ENCODE measurements around the gene NATD1.
A peak's percentile ranks its signal among the peaks of the same experiment; 100 is the strongest.

NATD1 gene

DNA sequence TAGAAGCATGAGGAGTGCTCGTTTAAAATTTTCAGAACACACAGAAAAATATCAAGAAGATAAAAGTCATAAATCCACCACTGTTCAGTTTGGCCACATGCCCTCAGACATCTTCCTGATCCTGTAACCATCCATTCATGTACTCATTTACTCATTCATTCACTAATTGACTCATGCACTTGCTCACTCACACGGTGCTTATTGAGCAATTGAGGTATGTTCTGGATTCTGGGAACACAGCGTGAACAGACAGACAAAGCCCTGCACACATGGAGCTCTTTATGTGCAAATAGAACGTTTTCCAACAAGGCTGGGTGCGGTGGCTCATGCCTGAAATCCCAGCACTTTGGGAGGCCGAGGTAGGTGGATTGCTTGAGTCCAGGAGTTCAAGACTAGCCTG lies 10.2 kb upstream of the NATD1 start:
- TF ChIP-seq, protein P1, sequence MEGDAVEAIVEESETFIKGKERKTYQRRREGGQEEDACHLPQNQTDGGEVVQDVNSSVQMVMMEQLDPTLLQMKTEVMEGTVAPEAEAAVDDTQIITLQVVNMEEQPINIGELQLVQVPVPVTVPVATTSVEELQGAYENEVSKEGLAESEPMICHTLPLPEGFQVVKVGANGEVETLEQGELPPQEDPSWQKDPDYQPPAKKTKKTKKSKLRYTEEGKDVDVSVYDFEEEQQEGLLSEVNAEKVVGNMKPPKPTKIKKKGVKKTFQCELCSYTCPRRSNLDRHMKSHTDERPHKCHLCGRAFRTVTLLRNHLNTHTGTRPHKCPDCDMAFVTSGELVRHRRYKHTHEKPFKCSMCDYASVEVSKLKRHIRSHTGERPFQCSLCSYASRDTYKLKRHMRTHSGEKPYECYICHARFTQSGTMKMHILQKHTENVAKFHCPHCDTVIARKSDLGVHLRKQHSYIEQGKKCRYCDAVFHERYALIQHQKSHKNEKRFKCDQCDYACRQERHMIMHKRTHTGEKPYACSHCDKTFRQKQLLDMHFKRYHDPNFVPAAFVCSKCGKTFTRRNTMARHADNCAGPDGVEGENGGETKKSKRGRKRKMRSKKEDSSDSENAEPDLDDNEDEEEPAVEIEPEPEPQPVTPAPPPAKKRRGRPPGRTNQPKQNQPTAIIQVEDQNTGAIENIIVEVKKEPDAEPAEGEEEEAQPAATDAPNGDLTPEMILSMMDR (IDR thresholded peaks at IDR 0.05; ENCODE audit: insufficient read depth, low read depth, low read length, missing control alignments): no peak
- H3K4me3 ChIP-seq (ENCODE audit: low read depth, low read length): no peak overlapping the region
- DNase-seq (ENCODE audit: low read depth): no peak

GRCh38 chr17:21262259-21262993 lies 9.2 kb upstream of the NATD1 start:
- no peak overlapping the region for H3K4me3 ChIP-seq (ENCODE audit: low read depth, low read length)
- TF ChIP-seq, protein P1 (IDR thresholded peaks at IDR 0.05; ENCODE audit: insufficient read depth, low read depth, low read length, missing control alignments): no peak
- no peak for DNase-seq (ENCODE audit: low read depth)

DNA sequence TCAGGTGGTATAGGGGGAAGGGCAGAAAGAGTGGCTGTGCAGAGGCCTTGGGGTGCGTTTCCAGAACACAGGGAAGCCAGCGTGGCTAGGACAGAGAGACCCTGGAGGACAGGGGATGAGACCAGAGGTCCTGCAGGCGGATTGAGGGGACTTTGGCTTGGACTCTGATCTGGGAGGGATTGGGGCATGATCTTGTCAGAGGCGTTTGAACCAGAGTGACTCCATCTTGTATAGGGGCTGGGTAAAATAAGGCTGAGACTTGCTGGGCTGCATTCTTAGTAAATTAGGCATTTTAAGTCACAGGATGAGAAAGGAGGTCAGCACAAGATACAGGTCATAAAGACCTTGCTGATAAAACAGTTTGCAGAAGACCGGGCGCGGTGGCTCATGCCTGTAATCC lies 5.4 kb upstream of the NATD1 start:
- no peak for DNase-seq (ENCODE audit: low read depth)
- H3K4me3 ChIP-seq (ENCODE audit: low read depth, low read length): no peak overlapping the region
- TF ChIP-seq, protein P1 (IDR thresholded peaks at IDR 0.05; ENCODE audit: insufficient read depth, low read depth, low read length, missing control alignments): no peak

- H3K4me3 ChIP-seq (ENCODE audit: low read depth, low read length): peak overlapping the region; percentile 66
- TF ChIP-seq, protein P1 (IDR thresholded peaks at IDR 0.05; ENCODE audit: insufficient read depth, low read depth, low read length, missing control alignments): no peak
- DNase-seq (ENCODE audit: low read depth): no peak
Observed at GRCh38 chr17:21253646-21254441, 634 bp upstream of the NATD1 start.

GRCh38 chr17:21252289-21252795 lies 868 bp downstream of the NATD1 start:
- DNase-seq (ENCODE audit: low read depth): no peak
- peak overlapping the region; percentile 44 for H3K4me3 ChIP-seq (ENCODE audit: low read depth, low read length)
- TF ChIP-seq, protein P1 (IDR thresholded peaks at IDR 0.05; ENCODE audit: insufficient read depth, low read depth, low read length, missing control alignments): no peak

GRCh38 chr17:21251337-21252010 lies 1.7 kb downstream of the NATD1 start:
- H3K4me3 ChIP-seq (ENCODE audit: low read depth, low read length): no peak overlapping the region
- no peak for DNase-seq (ENCODE audit: low read depth)
- TF ChIP-seq, protein P1 (IDR thresholded peaks at IDR 0.05; ENCODE audit: insufficient read depth, low read depth, low read length, missing control alignments): no peak

Measured in GM12865 (cell line).